SK-N-SH (cell line): Measurements from ENCODE around the gene ST6GALNAC3.

Experiments used
- CHD2 ChIP-seq: fragments of 150-350 bp; IDR thresholded peaks from 2 replicates; pipeline ENCODE4 v1.6.1; 2018; ENCODE audit warnings: low read length; ENCODE audit not compliant: partially characterized antibody
- EP300 ChIP-seq, 2 experiments: IDR thresholded peaks; 2 replicates each; pipeline versions ENCODE4 v1.4.0 to v1.6.1; 2012; ENCODE audit warnings: borderline replicate concordance in 1 of 2, low read depth in 1 of 2, low read length in 1 of 2
- POLR2AphosphoS5 ChIP-seq: IDR thresholded peaks from 2 replicates; pipeline ENCODE4 v1.6.1; 2012; ENCODE audit warnings: low read depth, low read length
- RCOR1 ChIP-seq: fragments of 150-350 bp; IDR thresholded peaks from 2 replicates; pipeline ENCODE4 v1.6.1; 2017; ENCODE audit warnings: antibody characterized with exemption, low read length
- RFX5 ChIP-seq: IDR thresholded peaks from 2 replicates; pipeline ENCODE4 v1.6.1; 2012; ENCODE audit warnings: mild to moderate bottlenecking, improper control_type of control experiment, low read length
- TAF1 ChIP-seq: IDR thresholded peaks from 2 replicates; pipeline ENCODE4 v1.6.1; 2012; ENCODE audit warnings: low read depth, mild to moderate bottlenecking, low read length, moderate library complexity, borderline replicate concordance
- TF ChIP-seq, protein P1 (sequence below): fragments of 200-600 bp; sonication (generic); IDR thresholded peaks from 2 replicates; pipeline ENCODE4 v1.6.1; 2017; ENCODE audit warnings: antibody characterized with exemption, mild to moderate bottlenecking, moderate library complexity

DNA sequence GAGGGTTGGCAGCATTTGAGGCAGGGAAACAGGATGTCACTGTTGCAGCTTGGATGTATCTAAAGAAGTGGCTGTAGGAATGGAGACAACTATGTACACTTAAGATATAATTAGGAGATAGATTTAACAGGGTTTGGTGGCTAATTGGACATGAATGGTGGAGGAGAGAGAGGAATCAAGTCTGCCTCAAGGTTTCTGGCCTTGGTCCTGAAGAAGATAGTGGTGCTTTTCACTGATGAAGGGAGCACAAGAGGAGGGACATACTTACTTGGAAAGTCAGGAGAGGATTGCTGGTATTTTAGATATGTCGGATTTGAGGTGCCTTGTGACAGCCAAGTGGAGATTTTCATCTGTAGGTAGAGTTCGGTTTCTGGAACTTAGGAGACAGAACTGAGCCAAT, 123.9 kb downstream of the ST6GALNAC3 start:
- TF ChIP-seq TAF1 (no peak), CHD2 (no peak), EP300 (IDR thresholded peaks at IDR 0.05; ENCODE audit: borderline replicate concordance in 1 of 2, low read depth in 1 of 2, low read length in 1 of 2) (no peak), POLR2AphosphoS5 (no peak), RFX5 (no peak), RCOR1 (no peak)
- TF ChIP-seq, protein P1, sequence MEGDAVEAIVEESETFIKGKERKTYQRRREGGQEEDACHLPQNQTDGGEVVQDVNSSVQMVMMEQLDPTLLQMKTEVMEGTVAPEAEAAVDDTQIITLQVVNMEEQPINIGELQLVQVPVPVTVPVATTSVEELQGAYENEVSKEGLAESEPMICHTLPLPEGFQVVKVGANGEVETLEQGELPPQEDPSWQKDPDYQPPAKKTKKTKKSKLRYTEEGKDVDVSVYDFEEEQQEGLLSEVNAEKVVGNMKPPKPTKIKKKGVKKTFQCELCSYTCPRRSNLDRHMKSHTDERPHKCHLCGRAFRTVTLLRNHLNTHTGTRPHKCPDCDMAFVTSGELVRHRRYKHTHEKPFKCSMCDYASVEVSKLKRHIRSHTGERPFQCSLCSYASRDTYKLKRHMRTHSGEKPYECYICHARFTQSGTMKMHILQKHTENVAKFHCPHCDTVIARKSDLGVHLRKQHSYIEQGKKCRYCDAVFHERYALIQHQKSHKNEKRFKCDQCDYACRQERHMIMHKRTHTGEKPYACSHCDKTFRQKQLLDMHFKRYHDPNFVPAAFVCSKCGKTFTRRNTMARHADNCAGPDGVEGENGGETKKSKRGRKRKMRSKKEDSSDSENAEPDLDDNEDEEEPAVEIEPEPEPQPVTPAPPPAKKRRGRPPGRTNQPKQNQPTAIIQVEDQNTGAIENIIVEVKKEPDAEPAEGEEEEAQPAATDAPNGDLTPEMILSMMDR, result no peak
